Endothelial cell of umbilical vein (primary cell): ENCODE results near the gene SVEP1. TPM values are rescaled to one million over a fixed set of nuclear protein-coding genes. Genes with fewer than 3 reads are reported as not detected.

ENCODE experiments used
- BruUV-seq: library from RNA; stranded (reverse); fragments of 400-500 nt; replicated peaks from 2 replicates; lab custom pipeline; 2021; lab: Mats Ljungman, UMichigan
- CTCF ChIA-PET: fragments of 300-600, 350-600 bp; sonication (Branson Sonifier 250); formaldehyde crosslinking; loops from one replicate; lab custom pipeline; 2021; ENCODE audit warnings: antibody characterized with exemption, inconsistent platforms; lab: Charles Lee
- POLR2A ChIA-PET: fragments of 300-600, 350-600 bp; sonication (Branson Sonifier 250); formaldehyde crosslinking; loops from one replicate; lab custom pipeline; 2021; ENCODE audit warnings: antibody characterized with exemption, inconsistent platforms; lab: Charles Lee
- DNase-seq: peaks from one replicate; pipeline ENCODE4 v3.0.0-alpha.2; 2011; ENCODE audit warnings: low read depth, low spot score
- FAIRE-seq: peaks from 2 replicates; lab custom pipeline; 2011; peaks lifted over from hg19 to GRCh38; lab: Jason Lieb, UNC
- H2AFZ ChIP-seq: 2 replicates; pipeline ENCODE4 v1.6.0; 2012; ENCODE audit warnings: low read depth, low read length, control low read depth, inconsistent platforms
- H3K27ac ChIP-seq: 2 replicates; pipeline ENCODE4 v1.5.1; 2011; ENCODE audit warnings: low read depth, mild to moderate bottlenecking, control low read depth, low read length, moderate library complexity; ENCODE audit not compliant: insufficient read depth
- H3K27me3 ChIP-seq, 2 experiments: 2 replicates each; pipeline versions ENCODE4 v1.6.0 to v1.6.1; 2011; ENCODE audit warnings: low read length in 2 of 2, mixed read lengths in 1 of 2; ENCODE audit not compliant: control insufficient read depth in 2 of 2, insufficient read depth in 2 of 2
- H3K36me3 ChIP-seq, 2 experiments: 2 replicates in 1 of 2; 3 replicates in 1 of 2; pipeline ENCODE4 v1.5.1; 2011; ENCODE audit warnings: low read length in 2 of 2, mild to moderate bottlenecking in 1 of 2, moderate library complexity in 1 of 2; ENCODE audit not compliant: control insufficient read depth in 2 of 2, insufficient read depth in 2 of 2; ENCODE audit errors: extremely low read depth in 1 of 2
- H3K4me1 ChIP-seq: 3 replicates; pipeline ENCODE4 v1.5.1; 2011; ENCODE audit warnings: mild to moderate bottlenecking, low read length; ENCODE audit not compliant: control insufficient read depth, insufficient read depth; ENCODE audit errors: extremely low read depth
- H3K4me2 ChIP-seq: 2 replicates; pipeline ENCODE4 v1.6.1; 2011; ENCODE audit warnings: low read length, control low read depth, mixed read lengths; ENCODE audit not compliant: insufficient read depth
- H3K4me3 ChIP-seq, 3 experiments: fragments of 200-600 bp in 1 of 3; sonication (generic), shearing (Covaris generic) in 1 of 3; replicated peaks in 1 of 3; 2 replicates each; pipeline ENCODE4 v1.5.1; 2011 to 2016; ENCODE audit warnings: control low read depth in 3 of 3, low read length in 3 of 3, mild to moderate bottlenecking in 2 of 3, inconsistent platforms in 1 of 3, low read depth in 1 of 3, moderate library complexity in 1 of 3; ENCODE audit not compliant: insufficient read depth in 1 of 3
- H3K79me2 ChIP-seq: 2 replicates; pipeline ENCODE4 v1.6.0; 2012; ENCODE audit warnings: low read length, inconsistent platforms; ENCODE audit not compliant: control insufficient read depth, insufficient read depth
- H3K9ac ChIP-seq: replicated peaks from 2 replicates; pipeline ENCODE3; 2011; ENCODE audit warnings: low read length, control low read depth; ENCODE audit not compliant: insufficient read depth; ENCODE audit errors: extremely low read depth
- H3K9me1 ChIP-seq: replicated peaks from 3 replicates; pipeline ENCODE4 v1.6.0; 2011; ENCODE audit warnings: mild to moderate bottlenecking, low read length; ENCODE audit not compliant: control insufficient read depth, insufficient read depth; ENCODE audit errors: extremely low read depth
- H3K9me3 ChIP-seq: replicated peaks from 2 replicates; pipeline ENCODE4 v1.5.1; 2012; ENCODE audit warnings: low read length, inconsistent platforms; ENCODE audit not compliant: control insufficient read depth, insufficient read depth
- H4K20me1 ChIP-seq: replicated peaks from 2 replicates; pipeline ENCODE3; 2011; ENCODE audit warnings: mild to moderate bottlenecking, low read length; ENCODE audit not compliant: control insufficient read depth, insufficient read depth; ENCODE audit errors: extremely low read depth
- CTCF ChIP-seq, 2 donors: IDR thresholded peaks; 1 replicate in 1 of 2; 2 replicates in 1 of 2; pipeline ENCODE4 v1.5.1; 2011; ENCODE audit warnings: low read length in 2 of 2, mild to moderate bottlenecking in 2 of 2, moderate library complexity in 2 of 2, control low read depth in 1 of 2, inconsistent platforms in 1 of 2, low read depth in 1 of 2; ENCODE audit not compliant: insufficient read depth in 1 of 2; ENCODE audit errors: extremely low read depth in 1 of 2
- GATA2 ChIP-seq: IDR thresholded peaks from 2 replicates; pipeline ENCODE4 v1.7.0; 2011; ENCODE audit warnings: low read depth, mild to moderate bottlenecking, moderate library complexity, mixed read lengths, low read length; ENCODE audit not compliant: insufficient read length, insufficient read depth
- JUN ChIP-seq: IDR thresholded peaks from 2 replicates; pipeline ENCODE4 v1.6.1; 2011; ENCODE audit warnings: borderline replicate concordance, low read depth; ENCODE audit not compliant: insufficient read length, insufficient read depth
- dilution Hi-C: fragments of 300-500 bp; cut with MboI; formaldehyde crosslinking; loops from one replicate; pipeline ENCODE4 v1.15.0; 2019; ENCODE audit warnings: low sequenced_read_pairs; ENCODE audit not compliant: extremely low pct_ligation_motif_present
- intact Hi-C: fragments of 100-400 bp; cut with micrococcal nuclease; formaldehyde crosslinking; loops from one replicate; pipeline ENCODE4 v1.10.0; 2022
- polyA plus RNA-seq, 4 experiments: library from polyadenylated mRNA; depleted of rRNA in 3 of 4; stranded (reverse) in 3 of 4; unstranded in 1 of 4; fragments of >200 nt; gene quantifications; 2 replicates each; pipeline versions ENCODE4 v1.2.1 to v1.2.3, GENCODE V29; 2011 to 2012; ENCODE audit warnings: missing spikeins in 1 of 4
- total RNA-seq: library from RNA; stranded (reverse); gene quantifications from 2 replicates; pipeline ENCODE4 v1.2.3, GENCODE V29; 2021

The SVEP1 gene
- total and polyA plus RNA-seq, 2 donors (not counting 3 experiments of a cell fraction or from before 2014, with no cell fraction given), result 0.04 to 0.29 TPM

GRCh38 chr9:110429453-110429852, 150.1 kb downstream of the SVEP1 start:
- no peak overlapping the region for H2AFZ ChIP-seq
- intact Hi-C loops (loop anchor here (5.0 kb wide), 2 partner anchors 247 to 868 kb away; no protein-coding TSS in a partner anchor), dilution Hi-C loops (no loop called here)
- H3K9me1 ChIP-seq, result no peaks in the 10 kb centered on the region
- no peaks in the 10 kb centered on the region for H3K36me3 ChIP-seq
- no peak overlapping the region for H3K27ac ChIP-seq
- H4K20me1 ChIP-seq, result no peaks in the 10 kb centered on the region
- DNase-seq, result no peak
- CTCF ChIA-PET, result interaction anchor here (0.9 to 3.3 kb wide), 4 partner anchors 9 to 530 kb away, joined by 3 to 105 read pairs (median 3); no protein-coding TSS in a partner anchor
- no peak for FAIRE-seq
- no peaks in the 10 kb centered on the region for H3K9me3 ChIP-seq
- no peaks in the 10 kb centered on the region for H3K79me2 ChIP-seq
- no peaks in the 10 kb centered on the region for H3K27me3 ChIP-seq
- H3K4me2 ChIP-seq, result no peak overlapping the region
- TF ChIP-seq JUN, result no peak
- no TSS peak for BruUV-seq
- POLR2A ChIA-PET, result no interaction called here
- no peak overlapping the region for H3K4me3 ChIP-seq
- no peak overlapping the region for H3K9ac ChIP-seq
- no peaks in the 10 kb centered on the region for H3K4me1 ChIP-seq

GRCh38 chr9:110427497-110428104, 151.9 kb downstream of the SVEP1 start:
- Histone ChIP-seq H3K27ac (no peak overlapping the region), H4K20me1 (no peaks in the 10 kb centered on the region), H3K9me1 (no peaks in the 10 kb centered on the region), H3K79me2 (no peaks in the 10 kb centered on the region), H3K9me3 (no peaks in the 10 kb centered on the region), H3K27me3 (no peaks in the 10 kb centered on the region), H3K36me3 (no peaks in the 10 kb centered on the region), H3K4me2 (no peak overlapping the region), H3K4me3 (no peak overlapping the region), H2AFZ (no peak overlapping the region), H3K4me1 (no peaks in the 10 kb centered on the region), H3K9ac (no peak overlapping the region)
- FAIRE-seq (peak; percentile 78), DNase-seq (peak; percentile 46)
- peak; percentile 60 to 75 for TF ChIP-seq CTCF (IDR thresholded peaks at IDR 0.05; ENCODE audit: extremely low read depth in 1 of 2, insufficient read depth in 1 of 2, low read depth in 1 of 2, low read length in 2 of 2)
- TF ChIP-seq GATA2, result no peak
- CTCF ChIA-PET, result interaction anchor here (0.6 to 3.3 kb wide), 22 partner anchors 9 to 871 kb away, joined by 3 to 105 read pairs (median 4); no protein-coding TSS in a partner anchor
- dilution Hi-C loops (no loop called here), intact Hi-C loops (loop anchor here (1.0 to 5.0 kb wide), 3 partner anchors 196 to 870 kb away; no protein-coding TSS in a partner anchor)
- POLR2A ChIA-PET, result no interaction called here
- BruUV-seq, result no TSS peak
